GM21423 (cell line): Measurements from ENCODE around the gene GALNT14.

Source experiments
- ATAC-seq: cut with Tn5 transposase; IDR thresholded peaks from one replicate; pipeline ENCODE4 v1.9.1; 2021; ENCODE audit warnings: mild to moderate bottlenecking, moderate library complexity; ENCODE audit not compliant: unreplicated experiment

The GALNT14 gene

DNA sequence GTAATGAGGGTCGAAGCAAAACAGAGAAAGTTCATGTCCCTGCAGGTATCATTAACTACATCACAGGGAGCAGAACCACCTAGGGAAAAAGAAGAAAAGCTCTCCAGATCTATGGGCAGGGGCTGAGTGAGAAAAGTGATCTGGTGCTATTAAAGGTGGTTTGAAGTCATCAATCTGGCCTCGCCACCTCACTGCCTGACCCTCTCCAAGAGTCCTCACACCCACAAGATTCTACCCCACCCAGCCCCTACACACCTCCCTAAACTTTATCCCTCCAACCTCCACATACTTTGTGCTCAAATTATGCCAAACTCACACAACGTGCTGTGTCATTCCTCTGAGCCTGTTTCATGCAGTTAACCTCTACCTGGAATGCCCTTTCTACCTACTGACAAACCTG lies 2.2 kb downstream of the GALNT14 start:
- no peak for ATAC-seq

DNA sequence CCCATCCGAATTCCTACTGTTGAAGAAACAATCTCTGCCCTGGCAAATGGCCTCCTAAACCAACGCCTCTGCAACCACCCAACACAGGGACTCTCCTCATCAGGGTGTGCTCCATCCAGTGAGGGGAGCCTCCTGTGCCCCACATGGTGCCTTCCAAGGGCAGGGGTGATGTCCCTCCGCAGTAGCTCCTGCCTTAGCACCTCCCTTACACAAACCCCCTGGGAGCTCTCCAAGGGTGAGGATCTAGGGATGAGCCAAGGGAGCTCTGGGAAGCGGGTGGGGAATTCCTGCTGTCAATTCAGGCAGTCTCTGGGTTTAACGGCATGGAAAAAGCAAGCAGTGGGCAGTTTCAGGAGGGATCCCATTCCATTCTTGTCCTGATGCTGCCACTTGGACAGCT lies 3.8 kb downstream of the GALNT14 start:
- no peak for ATAC-seq

DNA sequence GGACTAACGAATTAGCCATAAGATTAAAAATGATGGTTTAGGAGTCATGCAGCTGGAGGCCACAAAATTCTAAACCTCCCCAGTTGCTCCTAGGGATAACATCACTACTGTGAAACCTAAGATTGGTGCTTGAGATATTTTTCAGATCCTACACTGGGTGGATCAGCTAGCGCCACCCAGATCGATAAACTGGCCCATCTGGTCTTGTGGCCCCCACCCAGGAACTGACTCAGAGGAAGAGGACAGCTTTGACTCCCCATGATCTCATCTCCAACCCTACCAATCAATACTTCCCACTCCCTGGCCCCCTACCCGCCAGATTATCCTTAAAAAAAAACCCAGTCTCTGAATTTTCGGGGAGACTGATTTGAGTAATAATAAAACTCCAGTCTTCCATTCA lies 5.5 kb downstream of the GALNT14 start:
- no peak for ATAC-seq

DNA sequence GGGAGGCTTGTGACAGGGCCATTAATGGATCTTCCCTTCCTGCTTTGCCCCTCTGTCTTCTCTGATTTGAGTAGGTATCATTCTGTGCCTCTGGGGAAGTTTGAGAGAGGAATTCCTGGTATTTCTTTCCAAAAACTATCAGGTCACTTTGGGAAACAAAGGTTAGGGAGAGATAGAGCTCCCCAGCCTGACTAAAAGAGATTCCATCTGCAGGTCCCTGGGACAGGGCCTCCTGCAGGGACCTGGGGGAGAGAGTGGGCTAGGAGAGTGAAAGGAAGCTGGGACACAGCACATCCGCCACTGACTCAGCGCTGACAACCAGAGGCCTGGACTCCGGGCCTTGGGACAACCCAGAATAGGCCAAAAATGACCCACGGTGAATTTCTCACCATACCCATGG lies 6.4 kb downstream of the GALNT14 start:
- ATAC-seq: no peak

DNA sequence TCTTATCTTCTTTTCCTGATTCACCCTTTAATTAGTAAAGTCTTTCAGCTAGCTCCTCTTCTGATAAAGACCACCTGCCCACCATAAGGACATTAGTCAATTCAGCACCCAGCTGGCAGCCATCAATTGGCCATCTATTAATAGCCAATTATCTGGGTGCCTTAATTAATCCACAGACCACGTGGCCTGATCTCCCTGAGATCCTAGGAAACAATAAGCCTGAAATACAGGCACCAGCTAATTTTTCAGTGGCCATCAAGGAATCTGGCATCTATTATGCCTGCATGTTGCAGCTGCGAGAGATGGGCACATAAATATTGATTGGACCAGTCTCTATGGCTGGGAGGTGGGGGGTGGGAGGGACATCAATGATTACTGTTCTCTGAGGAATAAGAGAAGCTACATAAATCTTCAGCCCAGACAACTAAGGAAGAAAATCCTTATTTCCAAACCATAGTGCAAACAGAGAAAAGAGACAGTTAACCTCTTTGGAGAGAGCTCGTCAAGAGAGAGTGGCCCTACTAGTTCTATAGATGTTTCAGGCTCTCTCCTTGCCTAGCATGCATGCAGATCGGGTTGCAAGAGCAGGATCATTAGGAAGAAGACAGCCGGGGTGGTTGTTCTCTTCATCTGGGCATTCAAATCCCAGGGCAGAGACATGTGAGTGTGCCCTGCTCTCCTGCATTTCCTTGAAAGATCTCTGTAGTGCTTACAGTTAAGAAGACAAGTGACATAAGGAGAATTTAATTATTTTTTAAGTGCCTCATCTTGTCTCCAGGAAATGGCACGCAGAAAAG lies 8.7 kb downstream of the GALNT14 start:
- no peak for ATAC-seq

DNA sequence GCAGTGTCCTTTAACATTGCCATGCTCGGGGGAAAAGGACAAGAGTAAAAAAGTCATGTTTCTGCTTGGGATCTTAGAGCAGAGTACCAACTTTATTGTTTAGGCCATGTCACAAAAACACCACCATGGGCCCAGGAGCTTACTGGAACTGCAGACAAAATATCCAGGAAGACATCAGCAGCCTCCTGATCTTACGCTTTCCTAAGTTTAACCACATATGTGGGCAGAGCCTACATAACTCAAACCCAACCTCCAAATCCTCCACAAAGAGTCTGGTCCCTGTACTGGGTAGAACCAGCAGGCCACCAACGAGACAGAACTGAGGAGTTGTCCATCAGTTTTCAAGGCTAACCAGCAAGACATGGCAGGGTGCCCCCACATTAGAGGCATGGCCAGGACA lies 10.3 kb downstream of the GALNT14 start:
- ATAC-seq: no peak

DNA sequence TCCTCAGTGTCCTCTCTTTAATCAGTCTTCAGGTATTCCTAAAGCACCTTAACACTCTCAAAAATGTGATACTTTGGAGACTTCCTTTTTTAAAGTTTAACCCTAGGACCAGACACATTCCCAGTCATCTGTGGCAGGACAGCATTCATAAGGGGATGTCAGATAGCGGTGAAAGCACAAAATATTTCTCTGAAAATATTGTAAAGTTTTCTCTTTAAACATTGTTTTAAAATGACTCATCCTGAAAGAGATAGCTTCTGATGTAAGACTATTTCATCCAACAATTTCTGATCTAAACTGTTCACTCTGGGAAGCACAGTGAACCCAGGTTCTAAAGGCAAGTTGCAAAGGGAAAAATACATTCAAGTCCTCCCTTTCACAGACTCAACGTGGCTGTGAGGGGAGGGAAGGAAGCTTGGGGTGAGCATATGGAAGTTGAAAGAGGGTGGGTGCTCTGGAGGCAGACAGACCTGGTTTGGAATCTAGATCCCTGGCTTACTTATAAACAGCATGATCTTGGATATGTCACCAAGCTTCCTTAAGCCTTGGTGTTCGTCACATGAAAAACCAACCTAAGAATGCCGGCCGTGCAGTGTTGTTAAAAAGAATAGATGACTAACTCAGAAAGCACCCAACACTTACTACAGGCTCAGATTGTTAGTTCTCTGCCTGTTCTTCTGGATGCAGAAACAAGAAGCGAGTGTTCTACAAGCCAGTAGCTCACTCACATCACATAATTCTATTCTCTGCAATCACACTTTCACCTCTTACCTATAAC lies 12.1 kb downstream of the GALNT14 start:
- no peak for ATAC-seq

DNA sequence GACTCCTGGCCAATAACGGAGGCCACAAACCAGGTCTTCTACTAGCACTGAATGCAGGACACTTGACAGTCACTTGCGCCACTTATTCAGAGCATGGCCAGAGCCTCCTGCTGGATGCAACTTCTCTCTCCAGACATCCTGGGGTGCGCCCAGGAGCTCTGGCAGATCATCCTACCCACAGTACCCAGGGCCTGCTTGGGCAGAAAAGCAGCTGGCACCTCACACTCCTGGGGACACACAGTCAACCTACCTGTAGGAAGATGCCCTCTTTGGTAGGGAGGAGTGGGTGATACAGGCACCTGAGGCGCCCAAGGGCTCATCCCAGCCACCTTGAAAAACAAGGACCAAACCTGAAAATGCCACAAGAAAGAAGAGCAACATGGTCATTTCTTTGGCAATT lies 13.3 kb downstream of the GALNT14 start:
- ATAC-seq: no peak

DNA sequence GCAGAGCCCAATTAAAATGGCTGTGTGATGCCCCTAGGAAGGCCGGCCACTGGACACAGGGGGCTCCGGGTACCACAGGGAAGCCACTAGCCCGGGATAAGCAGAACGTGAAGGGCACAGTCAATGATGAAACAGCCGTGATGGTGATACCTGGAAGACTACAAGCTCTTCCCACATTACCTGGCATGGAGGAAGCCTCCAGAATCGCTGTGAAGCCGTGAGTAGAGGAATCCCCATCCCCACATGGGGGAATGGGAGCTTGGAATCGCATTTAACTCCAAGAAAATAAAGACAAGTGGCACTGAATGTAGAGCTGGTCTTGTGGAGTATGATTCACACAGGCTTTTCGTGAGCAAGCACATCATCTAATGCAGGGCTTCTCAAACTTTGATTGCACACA lies 16.1 kb downstream of the GALNT14 start:
- ATAC-seq: no peak

DNA sequence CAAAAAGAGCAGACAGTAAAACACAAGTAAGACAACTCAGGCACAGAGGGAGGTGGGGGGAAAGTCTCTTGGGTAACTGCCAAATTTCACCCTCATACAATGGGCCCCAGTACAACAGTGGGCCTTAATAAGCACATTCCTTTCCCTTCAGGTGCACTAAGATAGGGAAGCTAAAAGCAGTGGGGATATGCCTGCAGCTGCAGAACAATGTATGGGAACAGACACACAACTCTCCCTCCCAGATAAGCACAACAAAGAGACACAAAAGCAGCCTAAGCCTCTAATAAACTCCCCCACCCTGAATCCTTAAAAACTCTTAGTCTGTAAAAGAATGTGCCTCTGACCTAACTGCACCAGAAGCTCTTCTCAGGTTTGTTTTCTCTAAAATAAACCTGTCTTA lies 24.5 kb downstream of the GALNT14 start:
- ATAC-seq: no peak

DNA sequence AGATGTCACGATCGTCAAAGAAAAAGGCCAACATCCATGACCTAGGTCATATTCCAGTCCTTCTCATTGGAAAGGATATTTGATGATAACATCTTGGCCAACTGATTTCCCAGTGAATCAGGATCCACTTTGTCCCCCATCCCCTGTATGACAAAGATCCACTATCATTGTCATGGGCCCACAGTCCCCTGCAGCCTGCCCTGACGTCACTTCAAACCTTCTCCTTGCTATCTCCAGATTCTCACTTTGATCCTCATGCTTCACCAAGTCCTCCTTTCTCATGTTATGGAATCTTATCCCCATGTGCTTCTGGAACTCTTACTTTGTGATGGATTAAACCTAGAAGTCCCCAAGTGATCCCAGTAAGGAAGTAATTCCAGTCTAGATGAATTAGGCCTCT lies 25.7 kb downstream of the GALNT14 start:
- no peak for ATAC-seq

DNA sequence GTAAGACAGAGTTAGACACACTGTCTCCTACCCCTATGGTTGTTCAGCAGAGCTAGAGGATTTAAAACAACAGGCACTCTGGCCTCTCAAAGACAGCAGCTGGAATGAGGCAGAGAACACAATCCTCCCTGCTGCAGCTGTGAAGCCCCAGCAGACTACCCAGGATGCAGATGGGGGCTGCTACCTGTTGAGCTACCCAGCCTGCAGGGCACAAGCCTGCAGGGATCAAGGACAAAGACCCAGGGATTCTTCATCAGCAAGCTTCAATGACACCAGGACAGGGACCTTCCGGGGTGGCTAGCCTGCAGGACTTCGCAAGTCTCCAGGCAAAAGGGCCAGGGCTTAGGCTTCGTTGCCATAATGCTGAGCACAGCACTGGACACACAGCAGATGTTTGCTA lies 27.2 kb downstream of the GALNT14 start:
- ATAC-seq: no peak

DNA sequence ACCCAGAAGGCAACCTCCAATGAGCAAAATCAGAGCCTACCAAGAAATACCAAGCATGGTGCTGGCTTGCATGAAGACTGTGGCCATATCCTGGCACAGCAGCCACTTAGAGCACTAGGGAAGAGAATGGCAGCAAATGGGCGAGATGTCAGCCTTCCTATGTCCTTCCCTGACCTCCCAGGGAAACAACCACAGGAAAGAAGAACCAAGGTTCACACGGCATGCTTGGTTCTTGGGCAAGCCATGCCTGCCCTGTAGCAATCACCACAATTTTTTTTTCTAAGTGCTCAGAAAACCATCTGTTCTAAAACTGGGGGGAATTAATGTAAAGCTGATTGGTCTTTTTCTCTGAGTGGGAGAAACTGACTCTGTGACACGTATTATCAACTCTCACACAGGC lies 27.8 kb downstream of the GALNT14 start:
- no peak for ATAC-seq

DNA sequence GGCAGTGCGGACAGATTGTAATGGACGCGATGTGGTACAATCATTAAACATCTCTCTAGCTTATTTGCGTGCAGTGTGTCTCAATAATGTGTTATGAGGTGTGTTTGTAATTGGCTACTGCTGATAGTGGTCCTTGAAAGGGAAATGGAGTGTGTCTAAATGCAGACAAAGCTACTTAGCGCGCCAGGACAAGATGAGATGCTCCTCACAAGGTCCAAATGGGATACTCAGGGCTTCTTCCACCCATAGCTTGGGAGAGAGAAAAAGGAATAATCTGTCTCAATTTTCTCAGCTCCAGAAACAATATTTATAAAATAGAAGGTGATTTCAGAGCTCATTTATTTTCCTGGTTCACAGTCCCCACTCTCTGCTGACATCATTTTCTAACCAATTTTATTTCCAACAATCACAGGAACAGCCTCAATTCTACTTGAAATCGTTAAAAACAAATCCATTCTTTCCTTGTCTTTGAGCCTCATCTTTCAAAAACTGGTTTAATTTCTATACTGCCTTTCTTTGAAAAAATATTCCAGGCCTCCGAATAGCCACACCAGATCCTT lies 28.5 kb downstream of the GALNT14 start:
- no peak for ATAC-seq

DNA sequence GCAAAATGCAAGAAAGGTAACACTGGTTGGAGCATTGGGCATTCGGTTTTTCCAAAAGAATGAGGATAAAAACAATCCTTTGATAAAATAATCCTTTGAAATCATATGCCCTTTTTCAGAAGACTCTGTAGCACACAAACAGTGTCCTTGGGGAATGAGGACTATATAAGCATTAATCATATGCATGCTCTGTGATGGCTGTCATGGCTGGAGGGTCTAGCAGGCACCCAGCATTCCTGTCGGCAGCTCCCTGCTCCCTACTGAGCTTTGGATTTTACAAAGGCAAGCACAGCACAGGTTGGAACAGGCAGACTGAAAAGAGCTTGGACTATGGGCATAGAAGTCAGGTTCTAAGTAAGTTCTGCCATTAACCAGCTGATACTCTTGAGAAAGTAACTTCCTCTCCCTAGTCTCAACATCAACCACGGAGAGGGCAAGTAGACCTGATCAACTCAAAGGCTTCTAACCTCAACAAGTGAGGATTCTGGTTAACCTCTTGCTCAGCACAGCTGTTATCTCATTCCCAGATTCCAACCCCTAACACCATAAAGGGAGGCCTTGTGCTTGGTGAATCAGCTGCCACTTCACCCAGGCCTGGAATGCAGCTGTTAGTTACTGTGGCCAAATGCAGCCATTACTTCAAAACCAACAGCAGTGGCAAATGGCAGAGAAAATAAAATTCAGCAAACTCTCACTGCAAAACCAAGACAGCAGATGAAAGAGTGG lies 29.5 kb downstream of the GALNT14 start:
- ATAC-seq: no peak

DNA sequence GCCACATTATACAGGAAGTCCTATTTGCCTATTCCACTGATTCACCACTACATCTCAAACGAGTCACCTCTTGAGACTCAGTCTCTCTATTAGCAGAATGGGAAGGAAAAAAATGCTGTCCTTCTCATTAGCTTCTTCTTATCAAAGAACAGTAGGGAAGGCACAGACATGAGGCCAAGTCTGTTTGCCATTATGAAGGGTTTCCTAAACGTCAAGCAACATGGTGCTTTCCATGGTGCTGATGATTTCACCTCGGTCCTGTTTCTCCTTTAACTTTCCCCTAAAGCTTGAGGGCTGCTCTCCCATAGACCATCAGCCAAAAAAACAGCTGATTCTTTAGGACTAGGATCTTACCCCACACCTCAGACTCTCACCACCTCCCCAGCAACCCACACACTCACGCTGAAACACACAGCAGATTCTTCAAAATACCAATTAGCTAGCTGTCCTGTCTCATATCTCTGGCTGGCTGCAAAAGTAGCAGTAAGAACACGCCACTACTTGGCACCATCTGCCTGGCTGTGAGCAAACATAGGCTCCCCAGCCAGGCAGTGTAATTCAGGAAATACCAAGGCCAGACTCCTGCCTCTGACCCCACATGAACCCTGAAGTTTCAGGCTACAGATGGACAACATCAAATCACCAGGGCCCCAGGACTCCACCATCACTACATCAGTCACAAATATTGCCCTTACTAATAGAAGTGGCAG lies 30.5 kb downstream of the GALNT14 start:
- no peak for ATAC-seq

DNA sequence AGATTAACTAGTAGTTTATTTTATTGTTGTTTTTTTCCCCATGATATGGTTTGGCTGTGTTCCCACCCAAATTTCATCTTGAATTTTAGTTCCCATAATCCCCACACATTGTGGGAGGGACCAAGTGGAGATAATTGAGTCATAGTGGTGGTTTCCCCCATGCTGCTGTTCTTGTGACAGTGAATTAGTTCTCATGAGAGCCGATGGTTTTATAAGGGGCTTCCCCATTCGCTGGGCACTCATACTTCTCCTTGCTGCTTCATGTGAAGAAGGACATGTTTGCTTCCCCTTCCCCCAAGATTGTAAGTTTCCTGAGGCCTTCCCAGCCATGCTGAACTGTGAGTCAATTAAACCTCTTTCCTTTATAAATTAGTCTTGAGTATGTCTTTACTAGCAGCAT lies 36.5 kb downstream of the GALNT14 start:
- ATAC-seq: no peak

DNA sequence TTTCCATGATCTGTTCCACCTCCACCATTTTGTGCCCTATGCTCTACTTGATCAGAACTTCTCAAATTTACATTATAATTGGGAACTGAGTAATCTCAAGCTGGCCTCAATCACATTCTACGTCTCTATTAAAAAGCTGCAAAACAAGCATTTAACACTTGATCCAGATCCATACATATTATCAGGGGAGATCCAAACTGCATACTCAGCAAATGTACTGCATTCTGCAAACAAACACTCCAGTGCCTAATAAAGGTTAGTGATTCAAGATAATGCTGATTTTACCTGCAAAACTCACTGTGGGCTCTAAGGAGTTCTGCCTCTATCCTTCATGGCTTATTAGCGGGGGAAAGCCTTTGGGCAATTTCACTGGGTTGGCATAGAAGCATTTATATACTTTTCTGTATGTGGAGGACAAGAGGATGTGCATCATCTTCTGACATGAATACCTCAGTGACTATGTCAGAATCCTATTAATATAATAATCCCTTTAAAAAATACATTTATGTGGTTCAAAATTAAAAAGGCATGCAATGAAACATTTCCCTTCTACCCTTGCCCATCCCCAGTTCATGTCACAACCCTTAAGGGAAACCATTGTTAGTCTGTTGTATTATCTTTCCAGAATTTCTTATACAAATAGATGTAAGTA lies 40.2 kb downstream of the GALNT14 start:
- ATAC-seq: no peak

DNA sequence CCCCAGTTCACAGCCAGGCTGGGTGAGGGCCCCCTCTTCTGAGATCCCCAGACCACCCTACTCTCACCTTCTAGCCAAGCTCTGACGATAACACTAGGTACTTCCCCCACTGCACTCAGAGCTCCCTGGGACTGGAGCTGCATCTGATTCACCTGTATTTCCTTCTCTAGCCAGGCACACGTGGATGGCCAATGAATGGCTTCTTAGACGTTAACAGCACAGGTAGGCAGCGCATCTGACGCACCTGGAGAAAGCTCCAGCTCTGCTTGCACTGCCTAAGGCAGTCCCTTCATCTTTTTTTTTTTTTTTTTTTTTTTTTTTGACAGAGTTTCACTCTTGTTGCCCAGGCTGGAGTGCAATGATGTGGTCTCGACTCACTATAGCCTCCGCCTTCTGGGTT lies 48.1 kb downstream of the GALNT14 start:
- ATAC-seq: no peak

DNA sequence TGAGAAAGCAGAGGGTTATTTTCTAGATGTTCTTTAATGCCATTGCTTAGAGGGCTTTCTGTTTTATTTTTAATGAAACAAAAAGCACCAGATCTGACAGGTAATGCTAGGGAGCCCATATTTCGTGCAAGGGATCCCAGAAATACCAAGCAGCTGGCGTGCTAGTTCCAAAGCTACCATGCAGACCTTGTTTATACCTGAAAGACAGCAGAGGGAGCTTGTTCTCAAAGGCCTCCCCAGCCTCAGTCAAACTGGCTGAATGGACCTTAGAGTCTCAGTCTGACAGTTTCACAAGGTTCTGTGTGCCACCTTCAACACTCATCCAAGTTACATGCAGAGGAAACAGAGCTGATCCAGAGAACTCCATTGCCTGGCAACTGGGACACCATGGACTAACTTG lies 48.6 kb downstream of the GALNT14 start:
- ATAC-seq: no peak
